ENCODE data around the gene MPHOSPH9. TPM values are rescaled to one million over a fixed set of nuclear protein-coding genes. Genes with fewer than 3 reads are reported as not detected.
"Not testable (repeated sequence)": the region's sequence is repeated elsewhere in the genome, so short reads cannot be mapped to it uniquely, and the experiment has no call there.

MPHOSPH9 gene
- total RNA-seq, 2 donors from 2014 or later, result 68.4 to 85.3 TPM

GRCh38 chr12:123223241-123223668 is 9.7 kb downstream of the MPHOSPH9 start:
- peaks cover 56% of the 10 kb centered on the region for H3K36me3 ChIP-seq (ENCODE audit: control insufficient read depth, insufficient read depth, low read length)
- no peaks in the 10 kb centered on the region for H3K9me3 Mint-ChIP-seq

DNA sequence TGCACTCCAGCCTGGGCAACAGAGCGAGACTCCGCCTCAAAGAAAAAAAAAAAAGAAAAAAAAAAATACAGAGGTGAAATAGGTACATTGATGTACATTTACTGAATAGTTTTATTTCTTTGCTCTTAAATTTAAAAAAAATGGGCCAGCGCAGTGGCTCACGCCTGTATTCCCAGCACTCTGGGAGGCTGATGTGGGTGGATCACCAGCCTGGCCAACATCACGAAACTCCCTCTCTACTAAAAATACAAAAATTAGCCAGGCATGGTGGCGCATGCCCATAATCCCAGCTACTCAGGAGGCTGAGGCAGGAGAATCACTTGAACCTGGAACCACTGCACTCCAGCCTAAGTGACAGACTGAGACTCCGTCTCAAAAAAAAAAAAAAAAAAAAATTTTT is 25.1 kb downstream of the MPHOSPH9 start:
- not testable (repeated sequence) for H3K9me3 Mint-ChIP-seq; H3K27ac ChIP-seq (ENCODE audit: low read depth, low read length); H3K9ac ChIP-seq (ENCODE audit: extremely low read depth, low read length, poor library complexity, severe bottlenecking); H3K9me3 ChIP-seq (ENCODE audit: control insufficient read depth, low read length); H3K27me3 ChIP-seq (ENCODE audit: control insufficient read depth, insufficient read depth, low read length, poor library complexity, severe bottlenecking); H3K27ac Mint-ChIP-seq; H3K4me1 Mint-ChIP-seq; H3K4me3 Mint-ChIP-seq; H3K4me1 ChIP-seq (ENCODE audit: control insufficient read depth, insufficient read depth, low read length); H3K27me3 Mint-ChIP-seq (ENCODE audit: insufficient read depth); DNase-seq; H3K4me3 ChIP-seq (ENCODE audit: low read length)
- peaks cover 56% of the 10 kb centered on the region for H3K36me3 Mint-ChIP-seq (ENCODE audit: low read depth)
- H3K36me3 ChIP-seq (ENCODE audit: control insufficient read depth, insufficient read depth, low read length), result peaks cover 54% of the 10 kb centered on the region
- WGBS, 2 experiments (ENCODE audit: insufficient coverage in 1 of 2, insufficient read length in 1 of 2), result 96 to 100% methylated on average over 1 to 5 of the region's 7 CpGs

More at GRCh38 chr12:123223241-123223668, 9.7 kb downstream of the MPHOSPH9 start:
- no peaks in the 10 kb centered on the region for H3K4me1 Mint-ChIP-seq
- Histone ChIP-seq H3K4me3 (ENCODE audit: low read length) (no peak overlapping the region), H3K27me3 (ENCODE audit: control insufficient read depth, insufficient read depth, low read length, poor library complexity, severe bottlenecking) (no peaks in the 10 kb centered on the region), H3K4me1 (ENCODE audit: control insufficient read depth, insufficient read depth, low read length) (no peaks in the 10 kb centered on the region), H3K9ac (ENCODE audit: extremely low read depth, low read length, poor library complexity, severe bottlenecking) (no peak overlapping the region), H3K9me3 (ENCODE audit: control insufficient read depth, low read length) (no peaks in the 10 kb centered on the region), H3K27ac (ENCODE audit: low read depth, low read length) (no peak overlapping the region)
- no peak overlapping the region for H3K4me3 Mint-ChIP-seq
- H3K27me3 Mint-ChIP-seq (ENCODE audit: insufficient read depth), result no peaks in the 10 kb centered on the region
- WGBS, 2 experiments (ENCODE audit: insufficient coverage in 1 of 2, insufficient read length in 1 of 2), result 94 to 95% methylated on average over 9 to 11 of the region's 11 CpGs
- DNase-seq, result no peak
- no peak overlapping the region for H3K27ac Mint-ChIP-seq
- H3K36me3 Mint-ChIP-seq (ENCODE audit: low read depth), result peaks cover 58% of the 10 kb centered on the region
- TF ChIP-seq, protein P1, sequence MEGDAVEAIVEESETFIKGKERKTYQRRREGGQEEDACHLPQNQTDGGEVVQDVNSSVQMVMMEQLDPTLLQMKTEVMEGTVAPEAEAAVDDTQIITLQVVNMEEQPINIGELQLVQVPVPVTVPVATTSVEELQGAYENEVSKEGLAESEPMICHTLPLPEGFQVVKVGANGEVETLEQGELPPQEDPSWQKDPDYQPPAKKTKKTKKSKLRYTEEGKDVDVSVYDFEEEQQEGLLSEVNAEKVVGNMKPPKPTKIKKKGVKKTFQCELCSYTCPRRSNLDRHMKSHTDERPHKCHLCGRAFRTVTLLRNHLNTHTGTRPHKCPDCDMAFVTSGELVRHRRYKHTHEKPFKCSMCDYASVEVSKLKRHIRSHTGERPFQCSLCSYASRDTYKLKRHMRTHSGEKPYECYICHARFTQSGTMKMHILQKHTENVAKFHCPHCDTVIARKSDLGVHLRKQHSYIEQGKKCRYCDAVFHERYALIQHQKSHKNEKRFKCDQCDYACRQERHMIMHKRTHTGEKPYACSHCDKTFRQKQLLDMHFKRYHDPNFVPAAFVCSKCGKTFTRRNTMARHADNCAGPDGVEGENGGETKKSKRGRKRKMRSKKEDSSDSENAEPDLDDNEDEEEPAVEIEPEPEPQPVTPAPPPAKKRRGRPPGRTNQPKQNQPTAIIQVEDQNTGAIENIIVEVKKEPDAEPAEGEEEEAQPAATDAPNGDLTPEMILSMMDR (conservative IDR thresholded peaks at IDR 0.05), result no peak

DNA sequence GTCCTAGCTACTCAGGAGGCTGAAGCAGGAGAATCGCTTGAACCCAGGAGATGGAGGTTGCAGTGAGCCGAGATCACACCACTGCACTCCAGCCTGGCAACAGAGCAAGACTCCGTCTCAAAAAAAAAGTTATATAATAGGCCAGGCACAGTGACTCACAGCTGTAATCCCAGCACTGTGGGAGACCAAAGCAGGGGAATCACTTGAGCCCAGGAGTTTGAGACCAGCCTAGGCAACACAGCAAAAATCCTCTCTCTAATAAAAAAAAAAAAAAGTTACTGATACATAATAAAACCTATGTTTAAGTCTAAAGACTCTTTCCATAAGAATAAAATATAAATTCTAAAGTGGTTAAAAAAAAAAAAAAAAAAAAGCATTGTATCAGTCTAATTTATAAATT is 26.1 kb downstream of the MPHOSPH9 start:
- not testable (repeated sequence) for H3K27ac ChIP-seq (ENCODE audit: low read depth, low read length); H3K27me3 Mint-ChIP-seq (ENCODE audit: insufficient read depth); H3K27ac Mint-ChIP-seq; H3K4me3 ChIP-seq (ENCODE audit: low read length); H3K9me3 Mint-ChIP-seq; H3K9me3 ChIP-seq (ENCODE audit: control insufficient read depth, low read length); H3K4me1 ChIP-seq (ENCODE audit: control insufficient read depth, insufficient read depth, low read length); H3K4me3 Mint-ChIP-seq; DNase-seq; H3K4me1 Mint-ChIP-seq; H3K9ac ChIP-seq (ENCODE audit: extremely low read depth, low read length, poor library complexity, severe bottlenecking); H3K27me3 ChIP-seq (ENCODE audit: control insufficient read depth, insufficient read depth, low read length, poor library complexity, severe bottlenecking)
- H3K36me3 ChIP-seq (ENCODE audit: control insufficient read depth, insufficient read depth, low read length), result peaks cover 59% of the 10 kb centered on the region
- 82 to 95% methylated on average over 3 of the region's 3 CpGs for WGBS, 2 experiments (ENCODE audit: insufficient coverage in 1 of 2, insufficient read length in 1 of 2)
- peaks cover 59% of the 10 kb centered on the region for H3K36me3 Mint-ChIP-seq (ENCODE audit: low read depth)

DNA sequence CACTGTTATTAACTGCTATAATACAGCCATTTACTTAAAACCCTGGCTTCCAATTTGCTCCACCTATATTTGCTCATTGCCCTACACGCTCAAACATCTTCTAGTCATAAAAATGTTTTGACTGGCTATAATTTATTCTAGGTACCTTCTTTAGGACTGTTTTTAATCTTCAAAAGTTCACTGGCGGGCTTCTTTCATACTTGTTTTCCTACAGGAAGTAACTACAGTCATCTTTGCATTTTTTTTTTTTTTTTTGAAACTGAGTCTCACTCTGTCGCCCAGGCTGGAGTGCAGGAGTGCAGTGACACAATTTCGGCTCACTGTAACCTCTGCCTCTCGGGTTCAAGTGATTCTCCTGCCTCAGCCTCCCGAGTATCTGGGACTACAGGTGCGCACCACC is 32.5 kb downstream of the MPHOSPH9 start:
- TF ChIP-seq, protein P1 (conservative IDR thresholded peaks at IDR 0.05), result no peak
- peaks cover 72% of the 10 kb centered on the region for H3K36me3 ChIP-seq (ENCODE audit: control insufficient read depth, insufficient read depth, low read length)

More for the DNA sequence above, 32.5 kb downstream of the MPHOSPH9 start:
- 90 to 94% methylated on average over 6 to 7 of the region's 7 CpGs for WGBS, 2 experiments (ENCODE audit: insufficient coverage in 1 of 2, insufficient read length in 1 of 2)
- no peak overlapping the region for H3K4me3 Mint-ChIP-seq
- H3K27me3 ChIP-seq (ENCODE audit: control insufficient read depth, insufficient read depth, low read length, poor library complexity, severe bottlenecking), result no peaks in the 10 kb centered on the region
- no peak overlapping the region for H3K27ac ChIP-seq (ENCODE audit: low read depth, low read length)
- H3K27ac Mint-ChIP-seq, result no peak overlapping the region
- DNase-seq, result no peak
- H3K9ac ChIP-seq (ENCODE audit: extremely low read depth, low read length, poor library complexity, severe bottlenecking), result no peak overlapping the region
- no peaks in the 10 kb centered on the region for H3K4me1 ChIP-seq (ENCODE audit: control insufficient read depth, insufficient read depth, low read length)
- no peaks in the 10 kb centered on the region for H3K9me3 Mint-ChIP-seq
- H3K27me3 Mint-ChIP-seq (ENCODE audit: insufficient read depth), result no peaks in the 10 kb centered on the region
- no peak overlapping the region for H3K4me3 ChIP-seq (ENCODE audit: low read length)
- peaks cover 65% of the 10 kb centered on the region for H3K36me3 Mint-ChIP-seq (ENCODE audit: low read depth)
- H3K9me3 ChIP-seq (ENCODE audit: control insufficient read depth, low read length), result no peaks in the 10 kb centered on the region
- H3K4me1 Mint-ChIP-seq, result no peaks in the 10 kb centered on the region

Data from endodermal cell (in vitro differentiated cells).